ENCODE results near the gene HEATR5A. TPM values are rescaled to one million over a fixed set of nuclear protein-coding genes. Genes with fewer than 3 reads are reported as not detected.

The HEATR5A gene
- total and polyA plus RNA-seq, 2 of the 13 experiments (the other 11 are each of a cell fraction or from before 2014, with no cell fraction given), result 36.4 to 105 TPM

DNA sequence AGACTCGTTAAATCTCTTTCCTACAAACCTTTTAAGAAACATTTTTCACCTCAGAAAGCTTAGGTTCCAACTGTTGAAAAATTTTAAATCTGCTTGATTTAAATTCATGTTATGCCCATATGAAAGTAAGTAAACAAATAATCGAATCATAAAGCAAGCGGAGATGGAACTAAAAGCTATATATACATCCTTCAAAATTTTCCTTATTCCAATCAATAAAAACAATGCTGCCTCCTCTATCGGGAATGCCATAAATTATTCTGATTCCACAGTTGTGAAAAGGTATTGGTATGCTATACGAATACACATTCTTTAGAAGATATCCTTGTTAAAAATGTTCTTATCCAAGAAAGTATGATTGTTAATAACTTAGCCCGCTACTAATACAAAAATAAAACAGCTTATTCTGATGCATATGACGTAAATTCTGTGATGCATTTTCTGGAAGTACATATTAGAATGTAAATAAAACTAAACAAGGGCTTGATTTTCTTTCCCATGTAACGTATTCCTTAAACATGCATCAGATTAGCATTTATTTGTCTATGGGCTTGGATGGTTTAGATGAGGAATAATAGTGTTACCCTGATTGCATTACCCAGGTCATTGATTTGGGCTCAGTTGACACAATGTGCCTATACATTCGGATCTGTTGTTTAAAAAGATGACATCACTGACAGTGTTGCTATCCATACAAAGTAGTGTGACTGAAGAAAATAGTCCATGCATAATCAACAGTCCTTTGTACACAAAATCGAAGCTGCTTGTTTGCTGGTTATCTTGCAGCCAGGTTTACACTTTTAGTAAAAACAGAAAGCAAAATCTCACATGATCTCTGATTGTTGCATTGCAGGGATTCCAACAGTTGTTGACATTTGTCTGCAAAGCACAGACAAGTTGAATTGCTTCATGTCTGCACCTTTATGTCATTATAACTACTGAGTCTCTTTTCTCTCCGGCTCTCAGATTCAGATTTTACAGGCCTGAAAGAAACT, 37.6 kb upstream of the HEATR5A start (continued):
- TF ChIP-seq, protein P1, sequence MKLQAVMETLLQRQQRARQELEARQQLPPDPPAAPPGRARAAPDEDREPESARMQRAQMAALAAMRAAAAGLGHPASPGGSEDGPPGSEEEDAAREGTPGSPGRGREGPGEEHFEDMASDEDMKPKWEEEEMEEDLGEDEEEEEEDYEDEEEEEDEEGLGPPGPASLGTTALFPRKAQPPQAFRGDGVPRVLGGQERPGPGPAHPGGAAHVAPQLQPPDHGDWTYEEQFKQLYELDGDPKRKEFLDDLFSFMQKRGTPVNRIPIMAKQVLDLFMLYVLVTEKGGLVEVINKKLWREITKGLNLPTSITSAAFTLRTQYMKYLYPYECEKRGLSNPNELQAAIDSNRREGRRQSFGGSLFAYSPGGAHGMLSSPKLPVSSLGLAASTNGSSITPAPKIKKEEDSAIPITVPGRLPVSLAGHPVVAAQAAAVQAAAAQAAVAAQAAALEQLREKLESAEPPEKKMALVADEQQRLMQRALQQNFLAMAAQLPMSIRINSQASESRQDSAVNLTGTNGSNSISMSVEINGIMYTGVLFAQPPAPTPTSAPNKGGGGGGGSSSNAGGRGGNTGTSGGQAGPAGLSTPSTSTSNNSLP (IDR thresholded peaks at IDR 0.05; ENCODE audit: low read depth, low read length), result peak; percentile 98
- TF ChIP-seq ZNF292 (CRISPR knock-in tag; IDR thresholded peaks at IDR 0.05; ENCODE audit: borderline replicate concordance, low read depth) (peak; percentile 94), BCL6 (CRISPR knock-in tag; IDR thresholded peaks at IDR 0.05) (peak; percentile 80), ZNF24 (IDR thresholded peaks at IDR 0.05) (peak; percentile 69), ZNF557 (CRISPR knock-in tag; IDR thresholded peaks at IDR 0.05) (no peak), ZNF678 (CRISPR knock-in tag; IDR thresholded peaks at IDR 0.05) (no peak), ARNT (IDR thresholded peaks at IDR 0.05) (no peak), CEBPG (CRISPR knock-in tag; IDR thresholded peaks at IDR 0.05) (peak; percentile 91), SNAI1 (CRISPR knock-in tag; IDR thresholded peaks at IDR 0.05; ENCODE audit: borderline replicate concordance) (no peak; the same call in 1 of the 2 replicates), HOXA9 (CRISPR knock-in tag; IDR thresholded peaks at IDR 0.05; ENCODE audit: borderline replicate concordance) (no peak; the same call in 1 of the 2 replicates)
- TF ChIP-seq, protein P2, sequence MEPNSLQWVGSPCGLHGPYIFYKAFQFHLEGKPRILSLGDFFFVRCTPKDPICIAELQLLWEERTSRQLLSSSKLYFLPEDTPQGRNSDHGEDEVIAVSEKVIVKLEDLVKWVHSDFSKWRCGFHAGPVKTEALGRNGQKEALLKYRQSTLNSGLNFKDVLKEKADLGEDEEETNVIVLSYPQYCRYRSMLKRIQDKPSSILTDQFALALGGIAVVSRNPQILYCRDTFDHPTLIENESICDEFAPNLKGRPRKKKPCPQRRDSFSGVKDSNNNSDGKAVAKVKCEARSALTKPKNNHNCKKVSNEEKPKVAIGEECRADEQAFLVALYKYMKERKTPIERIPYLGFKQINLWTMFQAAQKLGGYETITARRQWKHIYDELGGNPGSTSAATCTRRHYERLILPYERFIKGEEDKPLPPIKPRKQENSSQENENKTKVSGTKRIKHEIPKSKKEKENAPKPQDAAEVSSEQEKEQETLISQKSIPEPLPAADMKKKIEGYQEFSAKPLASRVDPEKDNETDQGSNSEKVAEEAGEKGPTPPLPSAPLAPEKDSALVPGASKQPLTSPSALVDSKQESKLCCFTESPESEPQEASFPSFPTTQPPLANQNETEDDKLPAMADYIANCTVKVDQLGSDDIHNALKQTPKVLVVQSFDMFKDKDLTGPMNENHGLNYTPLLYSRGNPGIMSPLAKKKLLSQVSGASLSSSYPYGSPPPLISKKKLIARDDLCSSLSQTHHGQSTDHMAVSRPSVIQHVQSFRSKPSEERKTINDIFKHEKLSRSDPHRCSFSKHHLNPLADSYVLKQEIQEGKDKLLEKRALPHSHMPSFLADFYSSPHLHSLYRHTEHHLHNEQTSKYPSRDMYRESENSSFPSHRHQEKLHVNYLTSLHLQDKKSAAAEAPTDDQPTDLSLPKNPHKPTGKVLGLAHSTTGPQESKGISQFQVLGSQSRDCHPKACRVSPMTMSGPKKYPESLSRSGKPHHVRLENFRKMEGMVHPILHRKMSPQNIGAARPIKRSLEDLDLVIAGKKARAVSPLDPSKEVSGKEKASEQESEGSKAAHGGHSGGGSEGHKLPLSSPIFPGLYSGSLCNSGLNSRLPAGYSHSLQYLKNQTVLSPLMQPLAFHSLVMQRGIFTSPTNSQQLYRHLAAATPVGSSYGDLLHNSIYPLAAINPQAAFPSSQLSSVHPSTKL (CRISPR knock-in tag; IDR thresholded peaks at IDR 0.05), result peak; percentile 91
- TF ChIP-seq, protein P3, sequence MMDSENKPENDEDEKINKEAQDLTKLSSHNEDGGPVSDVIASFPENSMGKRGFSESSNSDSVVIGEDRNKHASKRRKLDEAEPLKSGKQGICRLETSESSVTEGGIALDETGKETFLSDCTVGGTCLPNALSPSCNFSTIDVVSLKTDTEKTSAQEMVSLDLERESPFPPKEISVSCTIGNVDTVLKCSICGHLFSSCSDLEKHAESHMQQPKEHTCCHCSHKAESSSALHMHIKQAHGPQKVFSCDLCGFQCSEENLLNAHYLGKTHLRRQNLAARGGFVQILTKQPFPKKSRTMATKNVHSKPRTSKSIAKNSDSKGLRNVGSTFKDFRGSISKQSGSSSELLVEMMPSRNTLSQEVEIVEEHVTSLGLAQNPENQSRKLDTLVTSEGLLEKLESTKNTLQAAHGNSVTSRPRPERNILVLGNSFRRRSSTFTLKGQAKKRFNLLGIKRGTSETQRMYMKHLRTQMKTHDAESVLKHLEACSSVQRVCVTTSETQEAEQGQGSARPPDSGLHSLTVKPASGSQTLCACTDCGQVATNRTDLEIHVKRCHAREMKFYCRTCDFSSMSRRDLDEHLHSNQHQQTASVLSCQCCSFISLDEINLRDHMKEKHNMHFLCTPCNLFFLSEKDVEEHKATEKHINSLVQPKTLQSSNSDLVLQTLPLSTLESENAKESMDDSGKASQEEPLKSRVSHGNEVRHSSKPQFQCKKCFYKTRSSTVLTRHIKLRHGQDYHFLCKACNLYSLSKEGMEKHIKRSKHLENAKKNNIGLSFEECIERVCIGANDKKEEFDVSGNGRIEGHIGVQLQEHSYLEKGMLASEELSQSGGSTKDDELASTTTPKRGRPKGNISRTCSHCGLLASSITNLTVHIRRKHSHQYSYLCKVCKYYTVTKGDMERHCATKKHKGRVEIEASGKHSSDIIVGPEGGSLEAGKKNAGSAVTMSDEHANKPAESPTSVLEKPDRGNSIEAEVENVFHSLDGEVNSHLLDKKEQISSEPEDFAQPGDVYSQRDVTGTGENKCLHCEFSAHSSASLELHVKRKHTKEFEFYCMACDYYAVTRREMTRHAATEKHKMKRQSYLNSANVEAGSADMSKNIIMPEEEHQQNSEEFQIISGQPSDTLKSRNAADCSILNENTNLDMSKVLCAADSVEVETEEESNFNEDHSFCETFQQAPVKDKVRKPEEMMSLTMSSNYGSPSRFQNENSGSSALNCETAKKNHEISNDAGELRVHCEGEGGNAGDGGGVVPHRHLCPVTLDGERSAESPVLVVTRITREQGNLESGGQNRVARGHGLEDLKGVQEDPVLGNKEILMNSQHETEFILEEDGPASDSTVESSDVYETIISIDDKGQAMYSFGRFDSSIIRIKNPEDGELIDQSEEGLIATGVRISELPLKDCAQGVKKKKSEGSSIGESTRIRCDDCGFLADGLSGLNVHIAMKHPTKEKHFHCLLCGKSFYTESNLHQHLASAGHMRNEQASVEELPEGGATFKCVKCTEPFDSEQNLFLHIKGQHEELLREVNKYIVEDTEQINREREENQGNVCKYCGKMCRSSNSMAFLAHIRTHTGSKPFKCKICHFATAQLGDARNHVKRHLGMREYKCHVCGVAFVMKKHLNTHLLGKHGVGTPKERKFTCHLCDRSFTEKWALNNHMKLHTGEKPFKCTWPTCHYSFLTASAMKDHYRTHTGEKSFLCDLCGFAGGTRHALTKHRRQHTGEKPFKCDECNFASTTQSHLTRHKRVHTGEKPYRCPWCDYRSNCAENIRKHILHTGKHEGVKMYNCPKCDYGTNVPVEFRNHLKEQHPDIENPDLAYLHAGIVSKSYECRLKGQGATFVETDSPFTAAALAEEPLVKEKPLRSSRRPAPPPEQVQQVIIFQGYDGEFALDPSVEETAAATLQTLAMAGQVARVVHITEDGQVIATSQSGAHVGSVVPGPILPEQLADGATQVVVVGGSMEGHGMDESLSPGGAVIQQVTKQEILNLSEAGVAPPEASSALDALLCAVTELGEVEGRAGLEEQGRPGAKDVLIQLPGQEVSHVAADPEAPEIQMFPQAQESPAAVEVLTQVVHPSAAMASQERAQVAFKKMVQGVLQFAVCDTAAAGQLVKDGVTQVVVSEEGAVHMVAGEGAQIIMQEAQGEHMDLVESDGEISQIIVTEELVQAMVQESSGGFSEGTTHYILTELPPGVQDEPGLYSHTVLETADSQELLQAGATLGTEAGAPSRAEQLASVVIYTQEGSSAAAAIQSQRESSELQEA (CRISPR knock-in tag; IDR thresholded peaks at IDR 0.05; ENCODE audit: not compliant biosample characterization), result no peak
- TF ChIP-seq, protein P4, sequence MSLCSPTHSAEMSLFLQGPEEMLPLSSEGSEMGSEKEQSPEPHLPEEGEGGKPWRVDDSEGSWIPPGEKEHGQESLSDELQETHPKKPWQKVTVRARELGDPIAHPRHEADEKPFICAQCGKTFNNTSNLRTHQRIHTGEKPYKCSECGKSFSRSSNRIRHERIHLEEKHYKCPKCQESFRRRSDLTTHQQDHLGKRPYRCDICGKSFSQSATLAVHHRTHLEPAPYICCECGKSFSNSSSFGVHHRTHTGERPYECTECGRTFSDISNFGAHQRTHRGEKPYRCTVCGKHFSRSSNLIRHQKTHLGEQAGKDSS (CRISPR knock-in tag; IDR thresholded peaks at IDR 0.05; ENCODE audit: borderline replicate concordance, low read depth), result no peak
